ENCODE results near the gene OFD1. TPM values are rescaled to one million over a fixed set of nuclear protein-coding genes. Genes with fewer than 3 reads are reported as not detected.

OFD1 gene
- total RNA-seq, 1 donor from 2014 or later, result 61.4 TPM

DNA sequence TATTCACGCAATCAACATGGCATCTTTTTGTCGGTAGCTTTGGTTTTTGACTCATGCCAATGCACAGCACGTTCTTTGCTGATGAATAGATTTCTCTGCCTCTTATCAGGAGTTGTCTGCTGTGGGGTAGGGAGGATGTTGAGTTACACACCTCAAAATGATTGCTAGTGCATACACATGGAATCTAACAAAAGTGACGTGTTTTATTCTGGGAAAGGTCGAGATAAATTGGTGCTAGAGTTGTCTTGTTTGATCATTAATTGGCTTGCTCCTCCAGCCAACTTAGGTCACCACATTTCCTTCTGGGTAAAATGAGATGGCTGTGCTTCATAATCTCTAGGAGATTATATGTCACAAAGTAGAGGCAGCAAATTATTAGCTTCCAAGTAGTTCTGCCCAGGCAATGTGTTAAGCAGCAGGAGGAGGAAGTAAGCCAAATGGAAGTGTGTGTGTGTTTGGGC, 41.7 kb upstream of the OFD1 start:
- ChIA-PET POLR2A (interaction anchor here (1.0 to 2.8 kb wide), 2 partner anchors 24 to 42 kb away, joined by 3 to 16 read pairs; partner anchors contain the start of genes OFD1 and TRAPPC2), CTCF (no interaction called here)
- intact Hi-C loops (cut with micrococcal nuclease), result no loop called here
- peak overlapping the region; percentile 49 for H3K4me3 Mint-ChIP-seq
- peaks cover 81% of the 10 kb centered on the region for H3K4me1 Mint-ChIP-seq
- H3K36me3 Mint-ChIP-seq (ENCODE audit: low read depth), result peaks cover 15% of the 10 kb centered on the region
- no peaks in the 10 kb centered on the region for H3K27me3 Mint-ChIP-seq
- TF ChIP-seq, protein P1, sequence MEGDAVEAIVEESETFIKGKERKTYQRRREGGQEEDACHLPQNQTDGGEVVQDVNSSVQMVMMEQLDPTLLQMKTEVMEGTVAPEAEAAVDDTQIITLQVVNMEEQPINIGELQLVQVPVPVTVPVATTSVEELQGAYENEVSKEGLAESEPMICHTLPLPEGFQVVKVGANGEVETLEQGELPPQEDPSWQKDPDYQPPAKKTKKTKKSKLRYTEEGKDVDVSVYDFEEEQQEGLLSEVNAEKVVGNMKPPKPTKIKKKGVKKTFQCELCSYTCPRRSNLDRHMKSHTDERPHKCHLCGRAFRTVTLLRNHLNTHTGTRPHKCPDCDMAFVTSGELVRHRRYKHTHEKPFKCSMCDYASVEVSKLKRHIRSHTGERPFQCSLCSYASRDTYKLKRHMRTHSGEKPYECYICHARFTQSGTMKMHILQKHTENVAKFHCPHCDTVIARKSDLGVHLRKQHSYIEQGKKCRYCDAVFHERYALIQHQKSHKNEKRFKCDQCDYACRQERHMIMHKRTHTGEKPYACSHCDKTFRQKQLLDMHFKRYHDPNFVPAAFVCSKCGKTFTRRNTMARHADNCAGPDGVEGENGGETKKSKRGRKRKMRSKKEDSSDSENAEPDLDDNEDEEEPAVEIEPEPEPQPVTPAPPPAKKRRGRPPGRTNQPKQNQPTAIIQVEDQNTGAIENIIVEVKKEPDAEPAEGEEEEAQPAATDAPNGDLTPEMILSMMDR (IDR thresholded peaks at IDR 0.05), result no peak
- DNase-seq (no peak), ATAC-seq (ENCODE audit: low read depth) (no peak)
- H3K9me3 Mint-ChIP-seq, result no peaks in the 10 kb centered on the region
- H3K27ac Mint-ChIP-seq, result peak overlapping the region; percentile 47

DNA sequence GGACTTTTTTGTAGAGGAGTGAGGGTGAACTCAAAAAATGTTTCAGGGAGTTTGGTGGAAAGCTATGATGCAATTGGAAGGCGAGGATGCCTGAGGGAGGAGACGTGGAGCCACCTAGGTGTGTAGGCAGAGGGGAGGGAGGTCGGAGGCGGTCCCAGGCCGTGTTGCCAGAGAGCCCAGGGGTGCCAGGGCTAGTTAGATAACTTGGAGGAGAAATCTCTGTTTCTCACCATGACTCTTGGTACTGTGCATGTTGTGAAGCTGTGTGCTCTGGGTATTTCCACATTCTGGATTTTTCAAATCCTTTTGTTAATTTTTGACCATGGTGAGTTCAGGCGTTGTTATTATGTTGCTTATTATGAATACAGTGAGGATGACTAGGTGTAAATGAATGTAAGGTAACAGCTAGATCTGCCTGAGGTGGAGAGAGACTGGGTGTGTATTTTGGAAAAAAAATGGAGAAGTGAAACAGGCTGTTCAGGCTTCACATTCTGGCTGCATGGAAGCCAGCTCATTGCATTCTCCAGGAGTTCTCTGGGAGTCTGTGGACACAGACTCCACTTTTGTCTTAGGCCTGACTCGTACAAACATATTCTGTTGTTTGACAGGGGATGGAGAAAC, 41.1 kb upstream of the OFD1 start:
- peak overlapping the region; percentile 47 for H3K27ac Mint-ChIP-seq
- no peaks in the 10 kb centered on the region for H3K27me3 Mint-ChIP-seq
- intact Hi-C loops (cut with micrococcal nuclease), result no loop called here
- ATAC-seq (ENCODE audit: low read depth) (no peak), DNase-seq (no peak)
- H3K4me3 Mint-ChIP-seq, result peak overlapping the region; percentile 49
- ChIA-PET POLR2A (interaction anchor here (1.0 to 2.8 kb wide), 3 partner anchors 16 to 41 kb away, joined by 3 to 16 read pairs (median 4); partner anchors contain the start of genes OFD1 and TRAPPC2), CTCF (no interaction called here)
- TF ChIP-seq, protein P1 (IDR thresholded peaks at IDR 0.05), result no peak
- peaks cover 81% of the 10 kb centered on the region for H3K4me1 Mint-ChIP-seq
- H3K9me3 Mint-ChIP-seq, result no peaks in the 10 kb centered on the region
- H3K36me3 Mint-ChIP-seq (ENCODE audit: low read depth), result peaks cover 15% of the 10 kb centered on the region

GRCh38 chrX:13694359-13694758, 40.2 kb upstream of the OFD1 start:
- ChIA-PET POLR2A (interaction anchor here (0.6 to 2.8 kb wide), 3 partner anchors 17 to 49 kb away, joined by 4 to 16 read pairs (median 4); partner anchors contain the start of genes OFD1 and TRAPPC2), CTCF (no interaction called here)
- no peak for ATAC-seq (ENCODE audit: low read depth)
- Mint-ChIP-seq H3K27me3 (no peaks in the 10 kb centered on the region), H3K36me3 (ENCODE audit: low read depth) (peaks cover 17% of the 10 kb centered on the region), H3K9me3 (no peaks in the 10 kb centered on the region), H3K27ac (no peak overlapping the region), H3K4me1 (peaks cover 88% of the 10 kb centered on the region), H3K4me3 (no peak overlapping the region)
- TF ChIP-seq, protein P1 (IDR thresholded peaks at IDR 0.05), result no peak
- DNase-seq, result no peak
- intact Hi-C loops (cut with micrococcal nuclease), result no loop called here

DNA sequence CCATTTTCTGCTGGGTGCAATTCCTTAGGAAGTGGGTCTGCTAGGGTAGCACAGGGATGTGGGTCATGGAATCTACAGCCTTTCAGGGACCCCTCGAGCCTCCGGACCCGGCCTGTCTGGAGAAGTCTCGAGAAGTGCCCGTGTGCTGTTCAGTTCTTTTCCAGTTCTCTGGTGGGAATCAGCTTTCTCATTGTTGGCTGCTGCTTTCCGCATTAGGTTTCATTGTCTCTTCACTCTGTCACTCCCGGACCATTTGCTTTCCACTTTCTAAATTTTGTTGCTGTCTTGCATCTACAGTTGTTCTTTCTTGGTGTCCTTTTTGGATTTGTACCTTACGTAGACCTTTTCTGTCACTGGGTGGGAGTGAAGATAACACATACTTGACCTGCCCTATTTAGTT, 39.6 kb upstream of the OFD1 start:
- Mint-ChIP-seq H3K27ac (no peak overlapping the region), H3K4me1 (peaks cover 90% of the 10 kb centered on the region), H3K36me3 (ENCODE audit: low read depth) (peaks cover 19% of the 10 kb centered on the region), H3K4me3 (no peak overlapping the region), H3K9me3 (no peaks in the 10 kb centered on the region), H3K27me3 (no peaks in the 10 kb centered on the region)
- intact Hi-C loops (cut with micrococcal nuclease), result no loop called here
- POLR2A ChIA-PET, result interaction anchor here (1.7 to 5.0 kb wide), 4 partner anchors 7 to 40 kb away, joined by 4 to 47 read pairs (median 14); partner anchors contain the start of genes OFD1, RAB9A and TRAPPC2
- TF ChIP-seq, protein P1 (IDR thresholded peaks at IDR 0.05), result no peak
- no peak for ATAC-seq (ENCODE audit: low read depth)
- CTCF ChIA-PET, result no interaction called here
- DNase-seq, result no peak

- no peak overlapping the region for H3K4me3 Mint-ChIP-seq
- intact Hi-C loops (cut with micrococcal nuclease), result no loop called here
- DNase-seq (no peak), ATAC-seq (ENCODE audit: low read depth) (no peak)
- peaks cover 90% of the 10 kb centered on the region for H3K4me1 Mint-ChIP-seq
- H3K9me3 Mint-ChIP-seq, result no peaks in the 10 kb centered on the region
- CTCF ChIA-PET, result no interaction called here
- H3K36me3 Mint-ChIP-seq (ENCODE audit: low read depth), result peaks cover 15% of the 10 kb centered on the region
- no peaks in the 10 kb centered on the region for H3K27me3 Mint-ChIP-seq
- H3K27ac Mint-ChIP-seq, result no peak overlapping the region
- TF ChIP-seq, protein P1 (IDR thresholded peaks at IDR 0.05), result no peak
- POLR2A ChIA-PET, result interaction anchor here (2.8 to 5.0 kb wide), 2 partner anchors 8 to 39 kb away, joined by 13 to 47 read pairs; partner anchors contain the start of genes OFD1, RAB9A and TRAPPC2
Observed at GRCh38 chrX:13695601-13696115, 38.9 kb upstream of the OFD1 start.
